Stimulated activated CD4-positive, alpha-beta T cell treated with anti-CD3 and anti-CD28 coated beads, Interleukin-2, amount 100 ng/mL, for 24 hours (primary cell): Measurements from ENCODE around the gene MEIG1.
"Not testable (repeated sequence)": the region's sequence is repeated elsewhere in the genome, so short reads cannot be mapped to it uniquely, and the experiment has no call there.

Source experiments
- DNase-seq, 2 donors: peaks; one replicate each; pipeline ENCODE4 v3.0.0-alpha.2; 2020

Gene MEIG1

DNA sequence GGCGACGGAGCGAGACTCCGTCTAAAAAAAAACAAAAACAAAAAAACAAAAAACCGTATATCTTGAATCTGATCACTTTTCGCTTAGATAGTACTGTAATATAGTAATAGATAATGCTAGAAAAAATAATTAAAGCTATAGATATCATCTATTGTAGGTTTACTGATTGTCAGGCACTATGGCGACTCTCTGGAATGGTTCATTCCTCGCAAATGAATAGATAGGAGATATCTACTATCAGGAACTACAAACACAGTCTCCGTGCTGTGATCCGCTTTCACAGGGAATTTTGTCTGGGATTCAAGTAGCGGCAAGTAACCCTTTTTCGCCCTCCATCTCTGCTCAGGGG, 342 bp upstream of the MEIG1 start:
- DNase-seq, result no peak

DNA sequence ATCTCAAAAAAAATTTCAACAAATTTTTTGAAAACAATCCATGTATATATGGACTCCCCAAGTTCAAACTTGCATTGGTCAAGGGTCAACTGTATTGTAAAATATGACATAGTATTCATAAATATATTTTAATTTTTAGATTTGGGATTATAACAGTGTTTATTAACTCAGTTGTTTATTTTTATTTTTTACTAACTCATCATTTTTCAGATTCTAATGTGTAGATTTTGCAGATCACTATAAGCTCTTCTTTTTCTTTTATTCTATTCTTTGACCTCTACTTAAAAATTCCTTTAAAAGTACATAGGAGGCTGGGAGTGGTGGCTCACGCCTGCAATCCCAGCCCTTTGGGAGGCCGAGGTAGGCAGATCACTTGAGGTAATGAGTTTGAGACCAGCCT, 8.7 kb downstream of the MEIG1 start:
- no peak for DNase-seq

DNA sequence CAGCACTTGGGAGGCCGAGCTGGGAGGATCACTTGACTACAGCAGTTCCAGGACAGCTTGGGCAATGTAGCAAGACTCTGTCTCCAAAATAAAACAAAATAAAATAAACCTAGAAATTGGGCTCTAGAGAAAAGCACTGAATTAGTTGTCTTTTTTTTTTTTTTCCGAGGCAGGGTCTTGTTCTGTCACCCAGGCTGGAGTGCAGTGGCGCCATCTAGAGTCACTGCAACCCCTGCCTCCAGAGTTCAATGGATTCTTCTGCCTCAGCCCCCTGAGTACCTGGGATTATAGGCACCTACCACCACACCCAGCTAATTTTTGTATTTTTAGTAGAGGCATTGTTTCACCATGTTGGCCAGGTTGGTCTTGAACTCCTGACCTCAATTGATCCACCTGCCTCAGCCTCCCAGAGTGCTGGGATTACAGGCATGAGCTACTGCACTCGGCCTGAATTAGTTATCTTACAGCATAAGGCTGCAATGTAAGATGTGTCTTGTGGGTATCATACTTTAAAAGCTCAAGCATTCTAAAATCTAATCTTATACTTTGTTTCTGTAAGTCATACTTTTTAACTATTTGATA, 12.8 kb downstream of the MEIG1 start:
- DNase-seq, result peak; percentile 58

DNA sequence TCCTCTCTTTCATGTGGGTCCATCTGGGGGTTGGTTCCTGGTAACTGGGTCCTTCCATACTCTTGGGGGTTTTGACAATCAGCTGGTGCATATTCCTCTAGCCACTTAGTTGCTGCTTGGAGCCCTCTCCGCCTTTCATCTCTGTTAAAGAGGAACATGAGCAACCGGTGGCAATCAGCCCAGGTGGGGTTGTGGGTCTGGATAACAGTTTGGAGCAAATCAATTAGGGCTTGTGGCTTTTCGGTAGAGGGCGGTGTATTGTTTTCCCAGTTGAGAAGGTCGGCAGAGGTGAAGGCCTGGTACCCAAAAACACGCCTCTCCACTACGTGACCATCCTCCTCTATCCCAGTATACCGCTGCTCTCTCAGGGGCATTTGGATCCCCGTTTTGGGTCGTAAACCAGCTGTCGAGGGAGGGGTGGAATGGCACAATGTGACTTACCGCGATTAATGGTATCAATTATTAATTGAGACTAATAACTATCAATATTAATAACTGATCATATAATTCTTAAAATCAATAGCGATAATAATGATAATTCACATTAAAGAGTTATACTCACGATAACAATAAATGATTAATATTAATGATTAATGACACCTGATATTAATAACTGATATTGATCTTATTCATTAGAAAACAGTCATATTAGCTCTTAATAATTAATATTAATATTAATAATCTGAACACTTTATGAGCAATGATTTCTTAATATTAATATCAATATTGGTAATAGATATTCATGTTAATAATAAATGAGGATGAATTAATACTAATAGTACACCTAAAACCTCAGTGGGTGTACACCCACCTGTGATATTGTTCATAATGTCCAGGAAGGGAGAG, 15.2 kb downstream of the MEIG1 start:
- DNase-seq, result not testable (repeated sequence)

DNA sequence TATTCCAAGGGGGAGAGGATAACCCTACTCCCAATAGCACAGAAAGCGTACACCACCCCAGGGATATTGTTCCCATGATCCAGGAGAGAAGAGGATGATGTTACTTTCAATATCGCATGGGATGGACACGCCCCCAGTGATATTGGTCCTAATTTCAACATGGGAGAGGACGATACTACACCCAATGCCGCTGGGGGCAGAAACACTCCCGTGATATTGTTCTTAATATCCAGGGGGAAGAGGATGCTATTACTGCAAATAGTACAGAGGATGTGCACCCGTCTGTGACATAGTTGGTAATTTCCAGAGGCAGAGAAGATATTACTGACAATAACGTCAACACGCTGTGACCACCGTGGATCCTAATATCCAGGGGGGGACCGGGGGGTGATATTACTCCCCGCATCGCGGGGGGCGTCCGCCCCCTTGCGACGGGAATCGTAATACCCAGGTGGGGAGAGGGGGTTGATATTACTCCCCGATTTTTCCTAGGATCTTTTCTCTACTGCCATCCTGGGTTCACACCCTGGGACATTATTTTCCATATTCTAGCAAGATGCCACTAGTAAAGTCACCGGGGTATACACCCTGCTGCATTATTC, 16.6 kb downstream of the MEIG1 start:
- DNase-seq, result no peak

DNA sequence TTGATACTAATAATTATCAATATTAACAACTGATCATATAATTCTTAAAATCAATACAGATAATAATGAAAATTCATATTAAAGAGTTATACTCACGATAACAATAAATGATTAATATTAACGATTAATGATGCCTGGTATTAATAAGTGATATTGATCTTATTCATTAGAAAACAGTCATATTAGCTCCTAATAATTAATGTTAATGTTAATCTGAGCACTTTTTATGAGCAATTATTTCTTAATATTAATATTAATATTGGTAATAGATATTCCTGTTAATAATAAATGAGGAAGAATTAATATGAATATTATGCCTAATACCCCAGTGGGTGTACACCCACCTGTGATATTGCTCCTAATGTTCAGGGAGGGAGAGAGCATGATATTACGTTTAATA, 23.6 kb downstream of the MEIG1 start:
- no peak for DNase-seq

DNA sequence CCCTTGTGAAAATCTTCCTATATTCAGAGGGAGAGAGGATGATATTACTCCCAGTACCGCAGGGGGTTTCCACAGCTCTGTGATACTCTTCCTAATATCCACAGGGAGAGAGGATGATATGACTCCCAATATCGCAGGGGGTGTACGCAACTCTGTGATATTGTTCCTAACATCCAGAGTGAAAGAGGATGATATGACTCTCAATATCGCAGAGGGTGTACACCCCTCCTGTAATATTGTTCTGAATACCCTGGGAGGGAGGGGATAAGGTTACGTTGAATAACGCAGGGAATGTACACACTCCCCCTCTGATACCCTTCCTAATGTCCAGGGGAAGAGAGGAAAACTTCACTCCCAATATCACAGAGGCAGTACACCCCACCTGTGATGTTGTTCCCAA, 30.4 kb downstream of the MEIG1 start:
- DNase-seq, result not testable (repeated sequence)

DNA sequence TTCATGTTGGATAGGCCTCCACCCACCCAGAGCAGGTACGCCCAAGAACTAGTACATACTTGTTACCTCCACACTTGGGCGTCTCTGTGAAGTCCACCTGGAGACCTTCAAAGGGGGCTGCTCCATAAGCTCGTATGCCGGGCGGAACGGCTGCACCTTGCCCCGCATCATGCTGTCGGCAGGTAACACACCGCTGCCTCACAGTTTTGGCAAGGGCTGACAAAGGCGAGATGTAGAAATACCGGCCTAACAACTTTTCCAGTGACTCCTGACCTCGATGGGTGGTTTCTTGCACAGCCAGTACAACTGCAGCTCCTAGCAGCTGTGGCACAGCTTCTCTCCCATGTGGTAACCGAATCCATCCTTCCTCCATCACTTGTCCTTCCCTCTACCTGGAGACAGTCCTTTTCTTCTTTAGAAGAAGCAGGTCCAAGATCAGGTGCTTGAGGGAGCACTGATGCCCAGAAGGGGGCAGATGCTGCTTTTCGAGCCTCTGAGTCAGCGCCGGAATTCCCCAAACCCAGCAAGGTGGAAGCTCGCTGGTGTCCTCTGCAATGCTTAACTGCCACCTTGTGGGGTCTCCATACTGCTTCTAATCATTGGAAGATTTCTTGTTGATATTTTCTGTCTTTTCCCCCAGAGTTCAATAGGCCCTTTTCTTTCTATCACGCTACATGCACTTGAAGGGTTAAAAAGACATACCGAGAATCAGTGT, 32.0 kb downstream of the MEIG1 start:
- DNase-seq, result peak; percentile 71 to 72

DNA sequence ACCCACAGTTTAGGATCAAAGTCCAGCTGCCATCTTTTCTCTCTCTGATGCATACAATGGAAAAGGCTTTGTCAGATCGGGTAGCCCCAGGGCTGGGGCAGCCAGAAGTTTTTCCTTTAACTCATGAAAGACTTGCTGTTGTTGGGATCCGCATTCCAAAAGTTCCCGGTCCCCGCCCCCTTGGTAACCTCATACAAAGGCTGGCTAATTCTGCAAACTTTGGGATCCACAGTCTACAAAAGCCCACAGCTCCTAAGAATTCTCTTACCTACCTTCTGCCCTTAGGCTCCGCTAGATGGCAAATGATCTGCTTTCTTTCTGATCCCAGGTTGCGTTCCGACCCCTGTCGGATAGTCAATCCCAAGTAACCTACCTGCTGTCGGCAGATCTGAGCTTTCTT, 33.1 kb downstream of the MEIG1 start:
- not testable (repeated sequence) for DNase-seq

DNA sequence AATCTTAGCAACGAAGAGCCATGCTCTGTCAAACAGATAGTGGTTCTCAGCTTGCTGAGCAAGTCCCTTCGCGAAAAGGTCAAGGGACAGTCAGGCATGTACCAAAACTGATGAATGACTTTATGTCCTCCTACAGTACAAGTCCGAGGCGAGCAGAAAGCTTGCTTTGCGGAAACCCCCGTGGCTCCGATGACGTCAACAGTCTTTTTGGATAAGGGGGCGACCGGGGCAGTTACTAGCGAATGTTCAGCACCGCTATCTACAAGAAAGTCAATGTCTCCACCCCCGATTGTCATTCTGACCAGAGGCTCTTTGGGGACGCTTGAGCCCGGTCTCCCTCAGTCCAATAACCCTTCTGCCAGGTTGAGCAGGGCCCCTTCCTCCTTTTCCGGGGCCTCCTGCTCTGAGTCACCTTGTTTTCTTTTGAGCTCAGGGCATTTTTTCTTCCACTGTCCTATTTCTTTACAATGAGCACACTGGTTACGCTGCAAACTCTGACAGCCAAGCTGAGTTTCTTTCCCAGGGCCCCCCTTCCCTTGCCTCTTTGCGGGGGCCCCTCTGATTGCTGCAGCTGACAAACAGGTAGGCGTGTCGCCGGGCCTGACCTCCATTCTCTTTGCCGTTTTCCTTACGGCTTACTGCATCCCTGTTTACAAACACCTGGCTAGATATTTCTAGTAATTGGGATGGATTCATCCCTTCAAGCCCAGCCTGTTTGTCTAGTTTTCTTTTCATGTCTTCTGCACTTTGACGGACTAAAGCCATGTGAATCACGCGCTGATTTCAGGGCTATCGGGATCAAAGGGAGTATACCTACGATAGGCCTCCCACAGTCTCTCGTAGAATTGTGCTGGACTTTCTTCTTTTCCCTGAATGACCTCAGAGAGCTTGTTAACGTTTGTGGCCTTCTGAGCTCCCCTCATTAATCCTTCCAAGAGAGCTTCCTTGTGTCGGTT, 34.6 kb downstream of the MEIG1 start:
- DNase-seq, result not testable (repeated sequence)

DNA sequence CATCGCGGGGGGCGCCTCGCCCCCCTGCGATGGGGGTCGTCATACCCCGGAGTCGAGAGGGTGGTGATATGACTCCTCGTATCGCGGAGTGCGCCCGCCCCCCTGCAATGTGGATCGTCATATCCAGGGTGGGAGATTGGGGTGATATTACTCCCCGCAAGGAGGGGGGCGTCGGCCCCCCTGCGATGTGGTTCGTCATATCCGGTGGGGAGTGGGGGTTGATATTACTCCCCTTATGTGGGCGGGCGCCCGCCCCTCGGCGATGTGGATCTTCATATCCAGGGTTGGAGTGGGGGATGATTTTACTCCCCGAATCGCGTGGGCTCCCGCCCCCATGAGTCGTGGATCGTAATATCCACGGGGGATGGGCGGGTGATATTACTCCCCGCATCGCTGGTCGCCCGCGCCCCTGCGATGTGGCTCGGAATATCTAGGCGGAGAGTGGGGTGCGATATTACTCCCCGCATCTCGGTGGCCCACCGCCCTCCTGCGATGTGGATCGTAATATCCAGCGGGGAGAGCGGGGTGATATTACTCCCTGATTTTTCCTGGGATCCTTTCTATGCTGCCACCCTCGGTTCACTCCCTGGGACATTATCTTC, 36.9 kb downstream of the MEIG1 start:
- DNase-seq, result no peak

DNA sequence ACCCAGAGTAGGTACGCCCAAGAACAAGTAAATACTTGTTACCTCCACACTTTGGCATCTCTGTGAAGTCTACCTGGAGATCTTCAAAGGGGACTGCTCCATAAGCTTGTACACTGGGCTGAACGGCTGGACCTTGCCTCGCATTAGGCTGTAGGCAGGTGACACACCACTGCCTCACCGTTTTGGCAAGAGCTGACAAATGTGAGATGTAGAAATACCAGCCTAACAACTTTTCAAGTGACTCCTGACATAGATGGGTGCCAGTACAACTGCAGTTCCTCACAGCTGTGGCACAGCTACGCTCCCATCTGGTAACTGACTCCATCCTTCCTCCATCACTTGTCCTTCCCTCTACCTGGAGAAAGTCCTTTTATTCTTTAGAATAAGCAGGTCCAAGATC, 54.3 kb downstream of the MEIG1 start:
- not testable (repeated sequence) for DNase-seq

DNA sequence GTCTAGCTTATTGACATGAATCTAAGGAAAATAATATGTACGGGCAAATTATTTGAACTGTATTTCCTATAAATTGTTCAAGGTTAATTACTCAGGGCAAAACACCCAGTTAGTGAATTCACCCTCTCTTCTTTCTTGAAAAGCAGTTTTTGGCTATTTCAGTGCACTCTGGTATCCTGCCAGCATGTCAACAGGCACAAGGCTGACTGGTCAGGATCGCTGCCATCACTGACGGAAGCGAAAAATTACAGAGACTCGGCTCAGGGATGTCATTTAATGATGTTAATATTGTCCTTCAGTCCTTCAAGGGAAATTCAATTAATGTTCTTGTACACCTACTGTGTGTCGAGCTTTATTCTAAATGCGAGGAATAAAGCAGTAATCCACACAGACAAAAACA, 56.3 kb downstream of the MEIG1 start:
- no peak for DNase-seq

DNA sequence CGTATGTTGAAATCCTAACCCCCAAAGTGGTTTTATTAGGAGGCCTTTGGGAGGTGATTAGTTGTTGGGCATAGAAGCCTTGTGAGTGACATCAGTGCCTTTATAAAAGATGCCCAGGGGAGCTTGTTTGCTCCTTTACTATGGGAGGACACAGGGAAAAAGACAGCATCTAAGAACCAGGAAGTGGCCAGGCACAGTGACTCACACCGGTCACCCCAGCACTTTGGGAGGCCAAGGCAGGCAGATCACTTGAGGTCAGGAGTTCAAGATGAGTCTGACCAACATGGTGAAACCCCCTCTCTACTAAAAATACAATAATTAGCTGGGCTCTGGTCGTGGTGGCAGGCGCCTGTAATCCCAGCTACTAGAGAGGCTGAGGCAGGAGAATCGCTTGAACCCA, 61.8 kb downstream of the MEIG1 start:
- DNase-seq, result not testable (repeated sequence)
